ENCODE results near the gene DHRS13.

DNA sequence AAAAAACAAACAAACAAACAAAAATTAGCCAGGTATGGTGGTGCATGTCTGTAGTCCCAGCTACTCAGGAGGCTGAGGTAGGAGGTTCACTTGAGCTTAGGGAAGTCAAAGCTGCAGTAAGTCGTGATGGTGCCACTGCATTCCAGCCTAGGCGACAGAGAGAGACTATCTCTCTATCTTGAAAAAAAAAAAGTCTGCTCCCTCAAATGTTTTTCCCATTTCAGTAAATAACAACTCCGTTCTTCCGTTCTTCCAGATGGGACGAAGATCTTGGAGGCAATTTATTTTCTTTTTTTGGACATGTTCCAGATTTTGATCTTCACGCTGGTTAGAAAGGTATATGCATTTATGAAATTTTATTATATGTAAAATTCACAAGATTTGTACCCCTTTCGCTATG is 29.0 kb downstream of the DHRS13 start:
- TF ChIP-seq, protein P1, sequence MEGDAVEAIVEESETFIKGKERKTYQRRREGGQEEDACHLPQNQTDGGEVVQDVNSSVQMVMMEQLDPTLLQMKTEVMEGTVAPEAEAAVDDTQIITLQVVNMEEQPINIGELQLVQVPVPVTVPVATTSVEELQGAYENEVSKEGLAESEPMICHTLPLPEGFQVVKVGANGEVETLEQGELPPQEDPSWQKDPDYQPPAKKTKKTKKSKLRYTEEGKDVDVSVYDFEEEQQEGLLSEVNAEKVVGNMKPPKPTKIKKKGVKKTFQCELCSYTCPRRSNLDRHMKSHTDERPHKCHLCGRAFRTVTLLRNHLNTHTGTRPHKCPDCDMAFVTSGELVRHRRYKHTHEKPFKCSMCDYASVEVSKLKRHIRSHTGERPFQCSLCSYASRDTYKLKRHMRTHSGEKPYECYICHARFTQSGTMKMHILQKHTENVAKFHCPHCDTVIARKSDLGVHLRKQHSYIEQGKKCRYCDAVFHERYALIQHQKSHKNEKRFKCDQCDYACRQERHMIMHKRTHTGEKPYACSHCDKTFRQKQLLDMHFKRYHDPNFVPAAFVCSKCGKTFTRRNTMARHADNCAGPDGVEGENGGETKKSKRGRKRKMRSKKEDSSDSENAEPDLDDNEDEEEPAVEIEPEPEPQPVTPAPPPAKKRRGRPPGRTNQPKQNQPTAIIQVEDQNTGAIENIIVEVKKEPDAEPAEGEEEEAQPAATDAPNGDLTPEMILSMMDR (IDR thresholded peaks at IDR 0.05) = no peak
- TF ChIP-seq EZH2 (IDR thresholded peaks at IDR 0.05; ENCODE audit: borderline replicate concordance, insufficient read depth, low read depth, low read length, poor library complexity, severe bottlenecking) = no peak
